Smooth muscle cell (in vitro differentiated cells): ENCODE measurements around the gene ERC1. TPM values are rescaled to one million over a fixed set of nuclear protein-coding genes. Genes with fewer than 3 reads are reported as not detected.

Experiments used
- DNase-seq: peaks from one replicate; lab custom pipeline; 2025; ENCODE audit not compliant: unreplicated experiment; lab: John Stamatoyannopoulos, UW
- H2AFZ ChIP-seq: fragments of 200-600 bp; sonication (generic); 2 replicates; pipeline ENCODE4 v1.6.0; 2016; ENCODE audit warnings: antibody characterized with exemption, low read depth, mild to moderate bottlenecking
- H3F3A ChIP-seq: fragments of 200-600 bp; sonication (generic); 2 replicates; pipeline ENCODE4 v1.6.0; 2017; ENCODE audit warnings: antibody characterized with exemption, low read depth
- H3K27ac ChIP-seq: fragments of 200-600 bp; sonication (generic); 2 replicates; pipeline ENCODE4 v1.5.1; 2016; ENCODE audit warnings: low read depth, mild to moderate bottlenecking
- H3K27me3 ChIP-seq: fragments of 200-600 bp; sonication (generic); 2 replicates; pipeline ENCODE4 v1.6.1; 2016; ENCODE audit warnings: low read depth, mild to moderate bottlenecking
- H3K36me3 ChIP-seq: fragments of 200-600 bp; sonication (generic); 2 replicates; pipeline ENCODE4 v1.5.1; 2016; ENCODE audit warnings: low read depth
- H3K4me1 ChIP-seq: fragments of 200-600 bp; sonication (generic); 2 replicates; pipeline ENCODE4 v1.5.1; 2016; ENCODE audit warnings: low read depth
- H3K4me2 ChIP-seq: fragments of 200-600 bp; sonication (generic); 2 replicates; pipeline ENCODE4 v1.6.0; 2016; ENCODE audit warnings: mild to moderate bottlenecking
- H3K4me3 ChIP-seq: fragments of 200-600 bp; sonication (generic); 2 replicates; pipeline ENCODE4 v1.5.1; 2016; ENCODE audit warnings: mild to moderate bottlenecking
- H3K79me2 ChIP-seq: fragments of 200-600 bp; sonication (generic); 2 replicates; pipeline ENCODE4 v1.6.0; 2016; ENCODE audit warnings: low read depth, mild to moderate bottlenecking
- H3K9ac ChIP-seq: fragments of 200-600 bp; sonication (generic); 2 replicates; pipeline ENCODE4 v1.6.0; 2016; ENCODE audit warnings: low read depth
- H3K9me3 ChIP-seq: fragments of 200-600 bp; sonication (generic); replicated peaks from 2 replicates; pipeline ENCODE4 v1.5.1; 2016; ENCODE audit warnings: low read depth
- H4K20me1 ChIP-seq: fragments of 200-600 bp; sonication (generic); 2 replicates; pipeline ENCODE4 v1.6.0; 2016; ENCODE audit warnings: low read depth
- CTCF ChIP-seq: fragments of 200-600 bp; sonication (generic); IDR thresholded peaks from 2 replicates; pipeline ENCODE4 v1.5.1; 2017; ENCODE audit warnings: borderline replicate concordance, mild to moderate bottlenecking, antibody characterized with exemption; ENCODE audit not compliant: insufficient read depth, poor library complexity, severe bottlenecking
- WGBS: methylation state at CpG from one replicate; pipeline ENCODE4 v1.1.7; 2016; ENCODE audit warnings: low lambda C conversion rate; 5-methylcytosine and 5-hydroxymethylcytosine counted together
- polyA plus RNA-seq: library from polyadenylated mRNA; unstranded; fragments of >200 nt; fragmentation: Nextera tagmentation; extraction: Ambion mirVana; gene quantifications from 2 replicates; pipeline ENCODE4 v1.2.1, GENCODE V29; 2016
- total RNA-seq: library from RNA; depleted of rRNA; stranded (reverse); fragments of >200 nt; gene quantifications from 2 replicates; pipeline ENCODE4 v1.2.3, GENCODE V29; 2014

Gene ERC1
- total and polyA plus RNA-seq, 2 experiments from 2014 or later = 13.8 to 17.6 TPM

- 91% methylated on average over 3 of the region's 3 CpGs for WGBS
- Histone ChIP-seq H3K27ac (no peak overlapping the region), H3K79me2 (no peaks in the 10 kb centered on the region), H3K4me3 (no peak overlapping the region), H3K4me2 (no peak overlapping the region), H3K9me3 (no peaks in the 10 kb centered on the region), H2AFZ (no peak overlapping the region), H3K4me1 (peaks cover 13% of the 10 kb centered on the region), H3K36me3 (no peaks in the 10 kb centered on the region), H3K27me3 (no peaks in the 10 kb centered on the region), H3K9ac (no peak overlapping the region), H3F3A (no peaks in the 10 kb centered on the region), H4K20me1 (no peaks in the 10 kb centered on the region)
- TF ChIP-seq CTCF = no peak
- DNase-seq = no peak
Observed at GRCh38 chr12:1322821-1323220, 331.8 kb downstream of the ERC1 start.

- H2AFZ ChIP-seq = no peak overlapping the region
- no peak for DNase-seq
- WGBS = 68% methylated on average over 4 of the region's 4 CpGs
Observed at GRCh38 chr12:1324099-1324498, 333.1 kb downstream of the ERC1 start.

GRCh38 chr12:1324910-1325309, 333.9 kb downstream of the ERC1 start:
- Histone ChIP-seq H3K27me3 (no peaks in the 10 kb centered on the region), H3K4me2 (no peak overlapping the region), H3K79me2 (no peaks in the 10 kb centered on the region), H3K4me1 (no peaks in the 10 kb centered on the region), H4K20me1 (no peaks in the 10 kb centered on the region), H2AFZ (no peak overlapping the region), H3K27ac (no peak overlapping the region), H3F3A (no peaks in the 10 kb centered on the region), H3K9me3 (no peaks in the 10 kb centered on the region), H3K4me3 (no peak overlapping the region), H3K9ac (no peak overlapping the region), H3K36me3 (no peaks in the 10 kb centered on the region)
- no peak for TF ChIP-seq CTCF
- 92% methylated on average over 5 of the region's 5 CpGs for WGBS
- no peak for DNase-seq

More at GRCh38 chr12:1324099-1324498, 333.1 kb downstream of the ERC1 start:
- Histone ChIP-seq H3K36me3 (no peaks in the 10 kb centered on the region), H3K4me2 (no peak overlapping the region), H3K9ac (no peak overlapping the region), H3K79me2 (no peaks in the 10 kb centered on the region), H3K4me1 (peaks cover under 1% of the 10 kb centered on the region), H3K9me3 (no peaks in the 10 kb centered on the region), H4K20me1 (no peaks in the 10 kb centered on the region), H3K4me3 (no peak overlapping the region), H3K27me3 (no peaks in the 10 kb centered on the region), H3K27ac (no peak overlapping the region), H3F3A (no peaks in the 10 kb centered on the region)
- no peak for TF ChIP-seq CTCF

- H3K4me1 ChIP-seq = no peaks in the 10 kb centered on the region
- no peak overlapping the region for H3K4me3 ChIP-seq
- H4K20me1 ChIP-seq = no peaks in the 10 kb centered on the region
- no peak overlapping the region for H3K9ac ChIP-seq
- H3K36me3 ChIP-seq = no peaks in the 10 kb centered on the region
- H3K9me3 ChIP-seq = no peaks in the 10 kb centered on the region
- TF ChIP-seq CTCF = no peak
- DNase-seq = no peak
- H3F3A ChIP-seq = no peaks in the 10 kb centered on the region
- no peaks in the 10 kb centered on the region for H3K27me3 ChIP-seq
- no peak overlapping the region for H2AFZ ChIP-seq
- no peak overlapping the region for H3K4me2 ChIP-seq
- 38% methylated on average over 1 of the region's 1 CpG for WGBS
- no peaks in the 10 kb centered on the region for H3K79me2 ChIP-seq
- no peak overlapping the region for H3K27ac ChIP-seq
Observed at GRCh38 chr12:1325666-1326065, 334.6 kb downstream of the ERC1 start.
